PFSK-1 (cell line): Measurements from ENCODE around the gene CLBA1.

Experiments
- FOXP2 ChIP-seq: optimal IDR thresholded peaks from 2 replicates; pipeline ENCODE3; 2011; ENCODE audit warnings: borderline replicate concordance, control low read depth, inconsistent platforms; ENCODE audit not compliant: insufficient read depth; ENCODE audit errors: extremely low read length, extremely low read depth
- POLR2AphosphoS5 ChIP-seq: IDR thresholded peaks from 2 replicates; pipeline ENCODE4 v1.6.1; 2012; ENCODE audit warnings: low read depth, mild to moderate bottlenecking, control low read depth, low read length, moderate library complexity
- REST ChIP-seq, 2 experiments: IDR thresholded peaks; 2 replicates each; pipeline versions ENCODE4 v1.6.1 to v1.8.0; 2011 to 2012; ENCODE audit warnings: low read depth in 2 of 2, low read length in 2 of 2, control low read depth in 1 of 2, inconsistent platforms in 1 of 2, mild to moderate bottlenecking in 1 of 2, moderate library complexity in 1 of 2; ENCODE audit not compliant: insufficient read depth in 1 of 2
- SIN3A ChIP-seq: IDR thresholded peaks from 2 replicates; pipeline ENCODE4 v1.6.1; 2012; ENCODE audit warnings: mild to moderate bottlenecking, low read length, moderate library complexity, borderline replicate concordance; ENCODE audit not compliant: insufficient read depth
- TAF1 ChIP-seq: IDR thresholded peaks from 2 replicates; pipeline ENCODE4 v1.6.1; 2012; ENCODE audit warnings: low read length, control low read depth, borderline replicate concordance; ENCODE audit not compliant: insufficient read depth

- TF ChIP-seq SIN3A (no peak), TAF1 (no peak), REST (IDR thresholded peaks at IDR 0.05; ENCODE audit: insufficient read depth in 1 of 2, low read depth in 2 of 2, low read length in 2 of 2) (no peak), POLR2AphosphoS5 (no peak), FOXP2 (no peak)
Observed at GRCh38 chr14:104953896-104954656, 31.5 kb upstream of the CLBA1 start.
